Fibroblast of skin of right biceps (primary cell): Measurements from ENCODE around the gene STAB1.

Experiments
- DNase-seq: peaks from one replicate; pipeline ENCODE4 v3.0.0-alpha.2; 2013

The STAB1 gene

GRCh38 chr3:52458031-52458760 is 36.9 kb upstream of the STAB1 start:
- no peak for DNase-seq

GRCh38 chr3:52458770-52459545 is 36.2 kb upstream of the STAB1 start:
- no peak for DNase-seq

GRCh38 chr3:52461874-52462273 is 33.3 kb upstream of the STAB1 start:
- no peak for DNase-seq

GRCh38 chr3:52463416-52463815 is 31.7 kb upstream of the STAB1 start:
- no peak for DNase-seq

GRCh38 chr3:52468336-52468735 is 26.8 kb upstream of the STAB1 start:
- peak; percentile 37 for DNase-seq

GRCh38 chr3:52469001-52469400 is 26.1 kb upstream of the STAB1 start:
- no peak for DNase-seq

DNA sequence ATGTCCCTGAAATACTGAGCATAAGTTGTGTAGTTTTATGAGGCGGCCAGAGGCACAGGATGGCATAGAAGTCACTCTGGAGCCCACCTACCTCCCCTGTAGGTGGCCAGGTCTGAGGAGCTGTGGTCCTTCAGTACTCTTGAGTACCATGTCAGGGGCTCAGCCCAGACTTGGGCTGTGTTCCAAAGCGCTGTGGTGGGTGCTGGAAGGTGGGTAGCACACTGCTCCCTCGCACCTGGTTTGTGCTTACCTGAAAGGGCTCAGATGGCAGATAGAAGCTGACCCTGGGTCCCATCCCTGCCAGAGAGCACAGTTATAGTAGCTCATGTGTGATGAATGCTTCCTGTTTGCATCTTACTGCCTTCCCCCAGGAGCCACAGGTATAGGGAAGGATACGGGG is 24.2 kb upstream of the STAB1 start:
- no peak for DNase-seq

- peak; percentile 24 for DNase-seq
Observed at GRCh38 chr3:52471371-52472238, 23.5 kb upstream of the STAB1 start.

DNA sequence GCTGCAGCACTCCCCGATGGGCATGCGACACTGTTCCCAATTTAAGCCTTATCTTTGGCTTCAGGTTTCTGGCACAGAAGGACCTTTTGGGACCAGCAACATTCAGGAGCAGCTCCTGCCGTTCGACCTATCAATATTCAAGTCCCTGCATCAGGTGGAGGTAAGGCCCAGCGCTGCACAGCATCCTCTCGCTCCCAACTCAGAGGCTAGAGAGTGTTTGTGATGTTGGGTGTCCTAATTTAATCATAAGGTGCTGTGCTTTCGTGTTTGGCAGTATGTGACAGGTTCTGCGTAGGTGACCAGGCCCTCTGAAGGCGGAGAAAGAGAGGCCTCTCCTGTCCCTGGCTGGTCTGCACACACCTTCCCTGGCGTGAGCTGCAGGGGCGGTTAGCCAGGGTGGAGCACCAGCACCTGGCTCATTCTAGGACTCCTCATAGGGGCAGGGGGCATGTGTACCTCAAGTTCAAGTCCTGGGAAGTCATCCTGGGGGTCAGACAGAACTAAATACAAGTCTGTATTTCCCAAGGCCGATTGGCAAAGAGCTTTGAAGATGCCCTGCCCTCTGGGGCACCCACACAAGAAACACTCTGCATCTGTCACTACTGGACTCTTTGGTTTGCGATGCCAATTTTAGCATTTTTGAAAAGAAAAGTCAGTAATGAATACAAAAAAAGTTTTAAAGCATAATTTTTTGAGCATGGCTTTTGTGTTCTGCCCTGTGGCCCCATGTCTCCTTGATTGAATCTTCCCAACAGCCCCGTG is 22.7 kb upstream of the STAB1 start:
- DNase-seq: no peak

DNA sequence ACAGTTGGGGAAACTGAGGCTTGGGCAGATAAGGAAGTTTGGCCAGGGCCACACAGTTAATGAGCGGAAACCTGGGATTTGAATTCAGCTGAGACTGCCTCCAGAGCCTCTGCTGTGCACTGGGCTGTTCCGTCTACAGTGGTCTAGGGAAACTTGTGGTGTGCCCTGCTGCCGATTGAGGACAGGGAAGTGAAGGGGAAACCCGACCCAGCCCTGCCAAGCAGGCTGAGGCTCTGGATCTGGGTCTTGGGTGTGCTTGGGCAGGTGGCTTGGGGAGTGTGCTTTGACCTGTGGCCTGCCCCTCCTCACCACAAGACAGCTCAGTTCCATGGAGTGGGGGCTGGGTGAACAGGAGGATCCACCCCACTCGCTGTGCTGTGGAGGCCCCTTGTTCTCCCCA is 22.1 kb upstream of the STAB1 start:
- no peak for DNase-seq

DNA sequence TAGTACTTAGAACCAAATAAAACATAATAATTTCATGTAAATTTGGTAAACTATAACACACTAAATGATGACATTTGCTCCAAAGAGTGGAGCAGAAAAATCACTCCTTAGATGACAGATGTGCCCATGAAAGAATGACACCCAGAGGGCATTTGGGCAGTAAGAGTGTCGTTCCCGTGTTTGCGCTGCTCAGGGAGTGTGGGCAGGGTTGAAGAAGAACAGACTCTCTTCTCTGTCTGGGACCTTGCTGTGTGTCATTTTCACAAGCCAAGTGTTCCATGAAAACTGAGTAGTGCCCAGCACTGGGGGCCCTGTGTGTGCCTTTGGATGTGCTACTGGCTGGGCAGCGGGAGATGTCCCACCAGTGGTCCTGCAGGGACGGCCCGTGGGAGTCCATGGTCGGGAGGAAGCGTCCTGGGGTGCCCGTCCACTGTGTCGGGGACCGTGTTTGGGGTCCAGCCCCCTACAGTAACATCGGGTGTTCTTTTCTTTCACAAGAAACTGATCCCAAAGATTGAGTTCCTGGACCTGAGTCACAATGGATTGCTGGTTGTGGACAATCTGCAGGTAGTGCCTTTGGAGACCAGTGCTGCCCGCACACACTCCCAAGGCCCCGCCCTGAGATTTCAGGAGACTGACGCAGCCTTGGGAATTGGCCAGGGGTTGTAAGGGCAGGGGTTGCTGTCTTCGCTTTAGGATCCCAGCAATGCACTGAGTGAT is 17.9 kb upstream of the STAB1 start:
- no peak for DNase-seq

- DNase-seq: no peak
Observed at GRCh38 chr3:52477796-52478095, 17.4 kb upstream of the STAB1 start.

GRCh38 chr3:52479037-52479876 is 15.9 kb upstream of the STAB1 start:
- no peak for DNase-seq

DNA sequence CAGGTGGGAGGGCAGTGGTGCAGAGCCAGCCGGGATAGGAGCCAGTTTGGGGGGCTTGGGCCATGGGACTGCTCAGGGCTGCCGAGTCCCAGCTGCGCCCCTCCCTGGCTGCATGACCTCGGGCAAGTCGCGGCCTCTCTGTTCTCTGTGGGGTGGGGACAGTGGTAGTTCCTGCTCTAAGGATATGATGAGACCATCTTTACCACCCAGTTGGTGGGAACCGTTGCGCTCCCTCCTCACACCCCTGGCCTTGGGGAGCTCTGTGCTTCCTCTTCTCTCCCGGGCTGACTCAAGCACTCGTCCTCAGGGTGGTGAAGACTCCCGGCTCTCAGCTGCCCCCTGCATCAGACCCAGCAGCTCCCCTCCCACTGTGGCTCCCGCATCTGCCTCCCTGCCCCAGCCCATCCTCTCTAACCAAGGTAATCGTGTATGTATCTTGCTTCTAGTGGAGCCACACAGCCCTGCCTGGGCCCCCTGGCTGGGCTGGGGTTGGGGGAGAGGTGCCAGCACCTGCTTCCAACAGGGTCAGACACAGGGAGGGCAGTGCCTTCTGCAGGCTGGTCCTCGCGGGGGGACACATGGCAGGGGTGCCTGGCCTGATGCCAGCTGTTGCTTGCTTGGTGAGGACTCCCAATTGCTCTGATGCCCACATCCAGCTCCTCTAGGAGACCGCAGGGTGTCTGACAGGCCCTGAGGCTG is 15.1 kb upstream of the STAB1 start:
- no peak for DNase-seq

DNA sequence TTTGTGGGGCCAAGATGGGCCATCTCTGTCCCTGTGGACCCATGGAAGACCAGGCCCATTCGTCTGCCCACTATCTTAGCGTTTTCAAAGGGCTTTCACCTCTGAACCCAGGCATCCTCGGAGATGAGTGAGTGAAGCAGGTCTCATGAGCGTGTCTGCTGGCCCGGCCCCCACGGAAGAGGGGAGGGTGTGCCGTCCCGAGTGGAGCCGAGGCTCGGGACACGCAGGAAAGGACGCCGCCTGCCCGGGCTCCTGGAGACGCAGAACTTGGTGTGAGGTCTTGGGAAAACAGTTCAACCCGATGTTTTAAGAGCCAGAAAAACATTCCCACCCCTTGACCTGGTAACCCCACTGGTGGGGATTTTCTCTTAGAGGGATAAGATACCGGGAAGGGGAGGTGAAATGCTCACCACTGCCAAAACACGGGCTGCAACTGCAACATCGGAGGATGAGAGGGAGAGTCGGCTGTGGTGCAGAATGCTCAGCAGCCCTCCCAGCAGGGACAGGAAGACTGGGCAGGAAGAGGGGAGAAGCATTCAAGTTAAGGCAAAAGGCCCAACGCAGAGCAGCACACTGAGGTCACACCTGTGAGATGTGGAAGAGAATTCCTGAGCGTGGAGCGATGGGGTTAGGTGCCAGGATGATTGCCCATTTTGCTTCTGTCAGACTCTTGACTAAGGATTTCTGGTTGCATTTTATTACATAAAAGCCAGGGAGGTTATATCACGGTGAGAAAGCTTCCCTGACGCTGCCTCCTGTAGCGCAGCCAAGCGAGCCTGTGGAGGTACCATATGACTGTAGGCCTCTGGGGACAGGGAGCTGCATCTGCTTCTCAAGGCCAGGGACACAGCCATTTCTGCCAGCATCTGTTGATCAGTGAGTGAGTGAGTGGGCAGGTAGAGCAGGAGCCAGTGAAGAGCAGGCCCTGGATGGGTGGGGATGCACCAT is 14.1 kb upstream of the STAB1 start:
- DNase-seq: no peak

GRCh38 chr3:52481819-52482521 is 13.2 kb upstream of the STAB1 start:
- DNase-seq: no peak

DNA sequence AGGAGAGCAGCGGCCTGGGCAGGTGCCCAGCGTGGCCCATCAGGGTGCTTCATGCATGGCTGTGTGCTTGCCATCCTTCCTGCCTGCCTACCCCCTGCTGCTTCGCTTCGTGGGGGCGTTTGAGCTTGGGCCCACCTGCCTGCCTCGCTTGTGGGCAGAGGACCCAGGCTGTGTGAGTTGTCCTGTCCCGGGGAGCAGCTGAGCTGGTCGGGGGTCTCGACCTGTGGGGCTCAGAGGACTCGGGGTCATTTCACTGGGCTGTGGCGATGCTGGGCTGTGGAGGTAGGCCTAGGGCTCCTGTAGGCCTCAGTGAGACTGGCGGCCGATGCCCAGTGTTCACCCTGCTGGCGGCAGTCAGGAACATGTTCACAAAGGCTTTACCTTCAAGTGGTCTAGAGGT is 12.1 kb upstream of the STAB1 start:
- no peak for DNase-seq

DNA sequence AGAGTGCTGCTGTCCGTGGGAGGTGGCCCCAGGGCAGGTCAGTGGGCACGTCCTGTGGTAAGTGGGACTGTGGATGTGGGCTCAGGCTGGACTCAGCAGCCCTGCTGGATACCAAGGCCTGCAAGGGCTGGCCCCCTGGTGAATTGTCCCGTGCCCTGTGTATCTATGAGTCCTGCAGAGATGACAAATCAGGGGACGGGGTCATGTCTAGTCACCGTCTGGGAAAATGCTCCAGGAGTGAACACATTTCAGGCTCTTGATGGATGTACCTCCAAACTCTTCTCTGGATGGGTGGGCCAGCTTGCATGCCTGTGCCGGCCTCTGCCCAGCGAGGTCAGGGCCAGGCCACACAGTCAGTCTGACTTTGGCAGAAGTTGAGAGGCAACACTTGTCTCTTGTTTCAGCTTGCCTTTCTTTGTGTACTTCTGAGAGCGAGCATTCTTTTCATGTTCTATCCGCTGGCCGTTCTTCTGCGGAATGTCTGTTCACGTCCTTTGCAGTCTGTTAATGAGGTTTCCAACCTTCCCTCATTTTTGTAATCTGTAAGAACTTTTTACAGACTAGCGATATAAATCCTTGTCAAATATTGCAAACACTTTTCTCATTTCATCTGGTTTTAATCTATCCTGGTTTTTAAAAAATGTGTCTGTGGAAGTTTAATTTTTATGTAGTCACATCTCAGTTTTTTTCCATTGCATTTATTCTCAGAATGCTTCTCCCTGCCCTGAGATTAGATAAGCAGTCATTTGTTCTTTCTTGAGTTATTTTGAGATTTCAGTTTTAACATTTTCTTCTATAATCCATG is 11.4 kb upstream of the STAB1 start:
- DNase-seq: peak; percentile 62
